ENCODE measurements around the gene UBL3. TPM values are rescaled to one million over a fixed set of nuclear protein-coding genes. Genes with fewer than 3 reads are reported as not detected.

The UBL3 gene
- polyA plus RNA-seq, 1 of the 3 experiments (the other 2 are of a cell fraction) = 5.8 TPM

GRCh38 chr13:29810145-29810742 is 40.2 kb downstream of the UBL3 start:
- H3K36me3 ChIP-seq (replicated peaks in 1 of 2; ENCODE audit: control insufficient read depth in 1 of 2, insufficient read depth in 2 of 2, low read length in 1 of 2) = no peaks in the 10 kb centered on the region
- no peaks in the 10 kb centered on the region for H3K9me3 ChIP-seq
- H3K4me2 ChIP-seq = no peak overlapping the region
- DNase-seq = no peak
- no peak for TF ChIP-seq JUND (IDR thresholded peaks at IDR 0.05)
- TF ChIP-seq ELF1 (IDR thresholded peaks at IDR 0.05) = no peak
- no peak for TF ChIP-seq GATA2 (CRISPR knock-in tag; IDR thresholded peaks at IDR 0.05)
- TF ChIP-seq NFIC (IDR thresholded peaks at IDR 0.05; ENCODE audit: borderline replicate concordance) = no peak
- no peak for TF ChIP-seq RXRA (IDR thresholded peaks at IDR 0.05; ENCODE audit: borderline replicate concordance, low read depth)
- no peak for TF ChIP-seq PBX3 (IDR thresholded peaks at IDR 0.05)
- TF ChIP-seq REST (IDR thresholded peaks at IDR 0.05; ENCODE audit: low read depth, low read length) = no peak
- POLR2A ChIA-PET = no interaction called here
- H3K27me3 ChIP-seq (ENCODE audit: insufficient read depth) = no peaks in the 10 kb centered on the region
- WGBS (ENCODE audit: low lambda C conversion rate) = 56% methylated on average over 2 of the region's 2 CpGs
- H3K9ac ChIP-seq = no peak overlapping the region
- no peaks in the 10 kb centered on the region for H3K9me2 ChIP-seq
- peaks cover 2 to 5% of the 10 kb centered on the region in 2 experiments; a peak in 3 of 4 replicates for H3K4me1 ChIP-seq (ENCODE audit: control insufficient read depth in 1 of 2, insufficient read depth in 2 of 2, low read depth in 1 of 2, low read length in 1 of 2)
- H3K27ac ChIP-seq (ENCODE audit: low read depth in 2 of 2, low read length in 1 of 2) = no peak overlapping the region
- peaks cover 50% of the 10 kb centered on the region for H3K79me2 ChIP-seq (ENCODE audit: insufficient read depth)
- H4K20me1 ChIP-seq (ENCODE audit: insufficient read depth) = 0 out of 2 replicates have a peak, but pooled peaks cover 4% of the 10 kb centered on the region
- CTCF ChIA-PET = interaction anchor here (0.9 to 1.6 kb wide), 3 partner anchors 22 to 302 kb away, joined by 3 read pairs; no protein-coding TSS in a partner anchor
- no peaks in the 10 kb centered on the region for H3F3A ChIP-seq (replicated peaks; ENCODE audit: insufficient read depth)
- H2AFZ ChIP-seq (ENCODE audit: low read depth) = no peak overlapping the region
- no peak overlapping the region for H3K4me3 ChIP-seq (ENCODE audit: low read depth in 2 of 2, low read length in 1 of 2)

- H2AFZ ChIP-seq (ENCODE audit: low read depth) = no peak overlapping the region
- no peaks in the 10 kb centered on the region for H3K36me3 ChIP-seq (replicated peaks in 1 of 2; ENCODE audit: control insufficient read depth in 1 of 2, insufficient read depth in 2 of 2, low read length in 1 of 2)
- 0 out of 2 replicates have a peak, but pooled peaks cover 4% of the 10 kb centered on the region for H4K20me1 ChIP-seq (ENCODE audit: insufficient read depth)
- DNase-seq = no peak
- no peaks in the 10 kb centered on the region for H3K9me2 ChIP-seq
- POLR2A ChIA-PET = interaction anchor here (0.9 kb wide), 1 partner anchor 1149 kb away, joined by 4 read pairs; the partner anchor contains the start of gene POMP
- no peaks in the 10 kb centered on the region for H3K9me3 ChIP-seq
- H3K27me3 ChIP-seq (ENCODE audit: insufficient read depth) = no peaks in the 10 kb centered on the region
- CTCF ChIA-PET = interaction anchor here (1.0 to 1.5 kb wide), 4 partner anchors 14 to 305 kb away, joined by 3 to 5 read pairs (median 3); no protein-coding TSS in a partner anchor
- no peak for TF ChIP-seq IRF3 (IDR thresholded peaks at IDR 0.05; ENCODE audit: low read depth, low read length)
- no peak for TF ChIP-seq JUND (IDR thresholded peaks at IDR 0.05)
- no peak for TF ChIP-seq CTCF (IDR thresholded peaks at IDR 0.05)
- no peak for TF ChIP-seq RFX5 (IDR thresholded peaks at IDR 0.05; ENCODE audit: low read length)
- TF ChIP-seq GABPA (IDR thresholded peaks at IDR 0.05; ENCODE audit: low read depth) = no peak
- no peak overlapping the region for H3K9ac ChIP-seq
- H3K27ac ChIP-seq (ENCODE audit: low read depth in 2 of 2, low read length in 1 of 2) = no peak overlapping the region
- no peak overlapping the region for H3K4me2 ChIP-seq
- no peaks in the 10 kb centered on the region for H3F3A ChIP-seq (replicated peaks; ENCODE audit: insufficient read depth)
- H3K4me1 ChIP-seq (ENCODE audit: control insufficient read depth in 1 of 2, insufficient read depth in 2 of 2, low read depth in 1 of 2, low read length in 1 of 2) = peaks cover 0 to 2% of the 10 kb centered on the region in 2 experiments; a peak in 2 of 4 replicates
- H3K4me3 ChIP-seq (ENCODE audit: low read depth in 2 of 2, low read length in 1 of 2) = no peak overlapping the region
- peaks cover 39% of the 10 kb centered on the region for H3K79me2 ChIP-seq (ENCODE audit: insufficient read depth)
These were observed 42.2 kb downstream of the UBL3 start for GRCh38 chr13:29808264-29808663.

Data from SK-N-SH (cell line).